HG03280 (cell line): Measurements from ENCODE around the gene PHKB.
"Not testable (repeated sequence)": the region's sequence is repeated elsewhere in the genome, so short reads cannot be mapped to it uniquely, and the experiment has no call there.

Source experiments
- ATAC-seq: cut with Tn5 transposase; IDR thresholded peaks from one replicate; pipeline ENCODE4 v1.9.1; 2021; ENCODE audit warnings: mild to moderate bottlenecking, moderate library complexity; ENCODE audit not compliant: unreplicated experiment

PHKB gene

DNA sequence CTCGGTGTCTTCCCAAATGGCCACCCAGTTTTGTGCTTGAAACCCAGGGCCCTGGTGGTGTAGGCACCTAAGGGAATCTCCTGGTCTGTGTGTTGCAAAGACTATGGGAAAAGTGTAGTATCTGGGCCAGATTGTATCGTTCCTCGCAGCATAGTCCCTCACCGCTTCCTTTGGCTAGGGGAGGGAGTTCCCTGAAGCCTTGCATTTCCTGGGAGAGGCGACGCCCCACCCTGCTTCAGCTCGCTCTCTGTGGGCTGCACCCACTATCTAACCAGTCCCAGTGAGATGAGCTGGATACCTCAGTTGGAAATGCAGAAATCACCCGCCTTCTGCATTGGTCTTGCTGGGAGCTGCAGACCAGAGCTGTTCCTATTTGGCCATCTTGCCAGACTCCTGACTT lies 93.5 kb downstream of the PHKB start:
- not testable (repeated sequence) for ATAC-seq

DNA sequence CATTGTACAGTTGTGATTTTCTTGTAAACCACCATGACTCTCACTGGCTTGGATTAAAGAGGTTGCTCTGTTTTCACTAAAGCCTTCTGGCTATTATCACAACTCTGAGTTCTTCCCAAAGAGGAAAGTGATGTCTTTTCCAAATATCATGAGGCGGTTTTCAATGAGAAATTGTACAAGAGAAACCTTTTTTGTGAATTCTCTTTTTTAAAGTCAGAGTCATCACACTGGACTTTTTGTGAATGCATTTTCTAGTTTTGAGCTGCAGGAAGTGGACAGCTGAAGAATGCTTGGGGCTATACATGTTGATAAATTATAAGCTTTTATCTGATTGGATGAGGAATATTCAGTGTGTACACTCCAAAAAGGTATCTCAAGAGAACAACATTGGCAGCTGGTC lies 100.2 kb downstream of the PHKB start:
- ATAC-seq, result no peak

DNA sequence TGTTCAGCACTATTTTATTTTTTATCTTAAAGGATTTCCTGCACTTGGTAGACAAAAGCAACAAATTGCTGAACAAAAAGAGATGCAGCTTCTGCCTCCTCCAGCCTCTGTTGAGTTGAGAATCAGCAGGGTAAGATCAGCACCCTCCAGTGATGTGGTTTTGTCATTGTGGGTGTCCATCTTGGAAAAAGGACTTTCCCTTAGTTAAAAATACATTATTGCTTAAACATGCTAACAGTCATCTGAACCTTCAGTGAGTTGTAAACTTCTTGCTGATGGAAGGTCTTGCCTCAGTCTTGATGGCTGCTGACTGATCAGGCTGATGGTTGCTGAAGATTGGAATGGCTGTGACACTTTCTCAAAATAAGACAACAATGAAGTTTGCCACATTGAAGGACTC lies 101.2 kb downstream of the PHKB start:
- no peak for ATAC-seq

DNA sequence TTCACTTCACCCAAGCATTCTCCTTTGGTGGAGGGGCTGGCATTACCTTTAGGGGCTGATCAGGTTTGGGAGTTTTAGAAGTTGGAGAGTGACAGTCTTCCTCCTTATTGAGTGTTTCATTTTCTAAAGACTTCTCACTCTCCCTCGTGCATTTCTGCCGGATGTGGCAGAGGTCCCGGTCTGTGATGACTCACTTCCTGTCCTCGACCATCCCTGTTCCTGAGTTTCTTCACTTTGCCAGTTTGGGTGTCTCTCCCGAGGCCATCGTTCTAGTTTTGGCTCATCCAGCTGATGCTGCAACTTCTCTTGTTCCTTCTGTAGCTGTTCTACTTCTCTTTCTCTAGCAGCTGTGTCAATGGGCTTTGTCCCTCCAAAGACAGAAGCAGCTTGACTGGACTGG lies 104.3 kb downstream of the PHKB start:
- no peak for ATAC-seq

DNA sequence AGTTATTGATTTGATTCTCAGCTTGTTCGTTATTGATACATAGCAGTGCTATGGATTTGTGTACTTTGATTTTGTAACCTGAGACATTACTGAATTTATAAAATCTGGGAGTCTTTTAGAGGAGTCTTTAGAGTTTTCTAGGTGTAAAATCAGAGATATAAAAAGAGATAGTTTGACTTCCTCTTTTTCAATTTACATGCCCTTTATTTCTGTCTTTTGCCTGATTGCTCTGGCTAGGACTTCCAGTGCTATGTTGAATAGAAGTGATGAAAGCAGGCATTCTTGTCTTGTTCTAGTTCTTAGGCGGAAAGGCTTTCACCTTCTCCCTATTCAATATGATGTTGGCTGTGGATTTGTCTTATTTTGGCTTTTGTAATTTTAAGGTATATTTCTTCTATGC lies 106.2 kb downstream of the PHKB start:
- no peak for ATAC-seq

DNA sequence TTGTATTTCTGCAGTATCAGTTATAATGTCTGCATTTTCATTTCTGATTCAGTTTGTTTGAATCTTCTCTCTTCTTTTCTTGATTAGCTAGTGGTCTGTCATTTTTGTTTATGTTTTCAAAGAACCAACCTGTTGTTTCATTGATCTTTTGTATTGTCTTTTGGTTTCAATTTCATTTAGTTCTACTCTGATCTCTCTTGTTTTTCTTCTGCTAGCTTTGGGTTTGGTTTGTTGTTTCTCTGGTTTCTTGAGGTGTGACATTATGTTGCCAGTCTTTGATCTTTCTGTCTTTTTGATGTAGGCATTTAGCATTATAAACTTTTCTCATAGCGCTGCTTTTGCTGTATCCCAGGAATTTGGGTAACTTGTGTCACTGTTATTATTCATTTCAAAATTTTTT lies 107.2 kb downstream of the PHKB start:
- ATAC-seq, result no peak

DNA sequence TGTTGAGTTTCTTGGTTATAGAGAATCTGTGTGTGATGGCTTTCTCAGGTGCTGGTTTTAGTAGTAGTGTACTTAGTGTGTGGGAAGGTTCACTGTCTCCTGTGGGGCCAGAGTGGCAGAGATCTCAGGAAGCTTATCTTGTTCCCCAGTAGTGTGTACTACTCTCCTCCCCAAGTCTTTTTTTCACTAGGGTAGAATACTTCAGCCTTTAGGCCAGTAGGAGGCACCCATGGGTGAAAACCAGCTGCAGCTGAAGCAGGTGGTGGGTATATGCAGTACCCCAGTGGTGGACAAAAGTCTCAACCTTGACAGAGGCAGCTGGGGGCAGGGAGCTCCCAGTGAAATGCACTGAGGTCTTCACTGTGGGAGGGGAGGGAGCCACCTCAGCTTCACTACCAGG lies 109.9 kb downstream of the PHKB start:
- no peak for ATAC-seq

DNA sequence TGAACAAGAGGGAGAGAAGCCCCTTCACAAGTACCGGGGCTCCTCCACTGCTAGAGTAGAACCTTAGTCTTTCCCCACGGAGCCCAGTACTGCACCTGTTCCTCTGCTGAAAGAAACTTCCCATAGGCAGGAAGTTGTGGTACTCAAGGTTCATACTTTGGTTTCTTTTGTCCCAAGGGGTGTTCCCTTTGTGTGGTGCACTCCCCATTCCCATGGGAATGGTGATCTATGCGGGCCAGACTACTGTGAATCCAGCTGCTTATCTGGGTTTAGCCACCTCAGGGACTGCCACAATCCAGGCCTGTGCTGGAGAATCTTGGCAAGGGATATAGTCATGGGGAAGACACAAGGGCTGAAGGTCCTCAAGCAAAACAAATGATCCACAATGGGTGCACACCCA lies 110.6 kb downstream of the PHKB start:
- ATAC-seq, result no peak

DNA sequence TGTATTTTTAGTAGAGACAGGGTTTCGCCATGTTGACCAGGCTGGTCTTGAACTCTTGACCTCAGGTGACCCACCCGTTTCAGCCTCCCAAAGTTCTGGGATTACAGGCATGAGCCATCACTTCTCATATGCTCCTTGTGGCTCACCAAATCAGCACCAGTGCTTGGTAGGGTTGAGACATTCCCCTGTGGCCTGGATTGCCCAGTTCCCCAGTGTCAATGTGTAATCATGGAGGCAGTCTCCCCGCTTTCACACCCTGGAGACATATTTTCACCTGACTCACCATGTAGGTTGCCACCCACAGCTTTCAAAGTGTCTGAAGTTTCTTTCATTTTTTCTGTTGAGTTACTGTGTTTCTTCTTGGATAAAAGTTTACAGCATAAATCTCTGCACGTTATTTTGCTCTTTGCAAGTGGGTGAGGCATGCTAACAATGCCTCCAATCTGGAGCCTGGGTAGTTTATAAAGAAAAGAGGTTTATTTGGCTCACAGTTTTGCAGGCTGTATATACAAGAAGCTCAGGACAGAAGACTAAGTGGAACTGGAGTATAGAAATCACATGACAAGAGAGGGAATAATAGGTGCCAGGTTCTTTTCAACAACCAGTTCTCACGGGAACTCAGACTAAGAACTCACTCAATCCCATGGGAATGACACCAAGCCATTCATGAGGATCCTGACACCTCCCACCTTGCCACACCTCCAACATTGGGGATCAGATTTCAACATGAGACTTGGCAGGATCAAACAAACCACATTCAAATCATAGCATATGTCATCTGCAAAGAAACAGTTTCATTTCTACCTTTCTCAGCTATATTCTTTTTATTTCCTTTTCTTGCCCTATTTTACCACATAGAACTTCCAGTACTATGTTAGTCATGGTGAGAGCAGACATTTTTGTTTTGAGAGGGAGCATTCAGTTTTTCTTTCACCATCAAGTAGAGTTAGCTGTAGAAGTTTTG lies 113.2 kb downstream of the PHKB start:
- ATAC-seq, result no peak

DNA sequence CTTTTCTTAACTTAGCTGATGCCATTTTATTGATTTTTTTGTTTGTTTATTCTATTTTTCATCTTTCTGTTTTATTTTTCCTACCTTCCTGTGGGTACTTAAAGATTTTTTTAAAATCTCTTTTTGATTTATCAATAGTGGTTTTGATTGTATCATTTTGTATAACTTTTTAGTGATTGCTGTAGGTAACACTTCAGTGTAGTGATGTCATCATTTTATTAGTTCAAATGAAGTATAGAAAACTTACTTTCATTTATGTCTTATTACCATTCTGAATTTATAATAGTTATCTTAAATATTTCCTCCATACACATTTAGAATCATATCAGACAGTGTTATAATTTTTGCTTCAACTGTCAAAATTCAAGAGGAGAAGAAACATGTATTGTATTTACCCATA lies 115.9 kb downstream of the PHKB start:
- no peak for ATAC-seq

DNA sequence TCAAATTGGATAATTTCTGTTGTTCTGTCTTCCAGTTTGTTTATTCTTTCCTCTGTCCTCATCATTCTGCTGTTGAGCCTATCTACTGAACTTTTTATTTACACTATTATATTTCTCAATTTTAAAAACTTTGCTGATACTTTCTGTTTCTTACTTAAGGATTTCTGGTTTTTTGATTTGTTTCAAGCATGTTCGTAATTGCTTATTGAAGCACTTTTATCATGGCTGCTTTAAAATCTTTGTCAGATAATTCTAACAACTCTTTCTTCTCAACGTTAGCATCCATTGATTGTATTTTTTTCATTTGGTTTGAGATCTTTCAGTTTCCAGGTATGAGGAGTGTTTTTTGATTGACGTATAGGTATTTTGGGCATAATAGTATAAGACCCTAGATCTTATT lies 116.9 kb downstream of the PHKB start:
- ATAC-seq, result no peak

DNA sequence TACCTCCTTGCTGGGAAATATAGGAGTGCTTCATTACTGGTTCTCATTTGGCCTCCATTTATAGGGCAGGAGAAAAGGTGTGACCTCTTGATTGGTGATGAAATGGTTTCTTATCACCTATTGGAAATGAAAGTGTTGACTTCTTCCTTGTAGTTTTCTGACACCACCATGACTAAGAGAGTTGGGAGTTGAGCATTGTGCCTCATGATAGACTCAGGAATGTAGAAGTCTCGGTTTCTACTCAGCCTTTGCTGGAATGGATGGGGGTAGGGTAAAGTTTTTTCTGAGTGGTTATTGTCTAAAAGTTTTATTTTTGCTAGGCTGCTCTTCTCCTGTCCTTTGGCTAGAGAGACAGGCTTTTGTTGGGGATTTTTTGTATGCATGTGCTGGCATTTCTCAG lies 117.4 kb downstream of the PHKB start:
- no peak for ATAC-seq

DNA sequence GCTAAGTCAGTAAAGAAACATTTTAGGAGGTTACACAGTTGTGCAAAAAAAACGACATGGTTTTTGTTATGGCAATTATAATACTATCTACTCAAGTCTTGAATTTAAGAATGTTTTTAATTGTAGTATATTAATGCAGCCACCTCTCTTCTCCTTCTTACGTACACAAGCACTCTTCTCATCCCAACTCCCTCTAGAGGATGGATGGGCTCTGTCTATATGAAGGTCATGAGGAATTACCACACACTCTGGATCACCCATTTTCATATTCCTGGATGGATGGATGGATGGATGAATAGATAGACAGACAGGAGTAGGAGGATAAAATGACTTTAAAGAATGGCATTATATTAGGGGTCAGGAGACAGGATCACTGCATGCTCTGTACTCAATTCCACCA lies 120.0 kb downstream of the PHKB start:
- no peak for ATAC-seq

DNA sequence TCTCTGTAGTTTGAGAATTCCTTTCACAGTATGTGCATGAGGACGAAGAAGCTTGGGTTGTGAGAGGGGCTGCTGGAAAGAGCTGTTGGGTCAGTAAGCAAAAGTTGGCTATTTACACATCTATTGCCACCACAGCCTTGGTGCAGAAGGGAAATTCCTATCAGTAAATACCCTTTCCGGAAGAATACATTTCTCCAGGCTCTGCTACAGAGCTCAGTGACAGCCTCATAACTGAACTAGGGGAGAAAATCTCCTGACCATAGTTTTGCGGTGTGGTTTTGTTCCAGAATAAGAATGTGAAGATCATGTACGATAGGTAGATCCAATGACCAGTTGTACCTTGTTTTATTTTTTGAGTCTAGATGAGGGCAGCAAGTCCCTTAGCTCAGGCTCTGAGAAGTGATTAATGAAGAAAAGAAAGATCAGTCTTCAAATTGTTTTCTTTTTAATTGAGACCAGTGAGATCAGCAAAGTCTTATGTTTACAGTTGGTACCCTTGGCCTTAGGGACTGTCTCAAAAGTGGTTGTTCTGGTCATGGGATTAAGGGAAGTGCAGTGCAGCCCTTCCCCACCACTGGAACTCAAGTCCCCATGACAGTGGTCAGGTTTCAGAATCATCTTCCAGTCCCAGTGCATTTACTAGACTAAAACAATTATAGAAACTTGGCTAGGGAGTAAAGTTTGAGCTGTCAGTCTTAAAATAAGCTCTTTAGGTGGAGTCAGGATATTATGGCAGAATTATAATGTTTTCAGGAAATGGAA lies 123.5 kb downstream of the PHKB start:
- no peak for ATAC-seq

DNA sequence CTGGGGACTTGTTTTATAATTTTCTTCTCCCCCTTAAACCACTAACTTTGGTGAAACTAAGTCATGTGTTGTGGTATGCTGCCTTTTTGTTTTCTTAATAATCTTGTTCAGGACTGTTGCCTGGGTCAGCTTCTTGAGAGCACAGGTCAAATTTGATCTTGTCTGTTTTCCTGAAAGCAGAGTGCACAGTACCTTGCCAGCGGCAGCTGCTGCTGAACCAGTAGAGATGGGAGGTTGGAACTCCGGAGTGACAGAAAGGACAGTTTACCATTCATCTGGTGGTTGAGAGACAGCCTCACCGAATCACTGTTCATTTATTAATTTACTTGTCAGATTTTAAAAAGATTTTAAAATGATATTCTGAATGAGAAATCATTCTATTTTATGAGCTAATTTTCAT lies 125.0 kb downstream of the PHKB start:
- no peak for ATAC-seq

DNA sequence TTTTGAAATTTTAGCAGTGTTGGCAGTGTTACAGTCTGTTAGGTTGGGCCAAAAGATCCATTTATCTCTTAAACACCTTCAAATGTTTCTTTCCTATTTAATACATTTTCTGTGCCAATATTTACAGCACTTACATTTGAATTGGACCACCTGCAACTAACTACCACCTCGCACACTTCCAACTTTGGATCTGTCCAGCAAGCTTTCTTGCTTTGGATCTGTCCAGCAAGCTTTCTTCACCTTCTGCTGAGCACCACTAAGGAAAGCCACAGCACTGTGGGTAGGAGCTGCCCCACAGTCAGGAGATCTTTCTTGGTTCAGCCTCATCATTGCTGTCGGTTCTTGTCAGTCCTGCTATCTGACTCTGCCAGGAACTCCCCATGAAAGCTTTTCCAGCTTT lies 129.3 kb downstream of the PHKB start:
- ATAC-seq, result no peak

DNA sequence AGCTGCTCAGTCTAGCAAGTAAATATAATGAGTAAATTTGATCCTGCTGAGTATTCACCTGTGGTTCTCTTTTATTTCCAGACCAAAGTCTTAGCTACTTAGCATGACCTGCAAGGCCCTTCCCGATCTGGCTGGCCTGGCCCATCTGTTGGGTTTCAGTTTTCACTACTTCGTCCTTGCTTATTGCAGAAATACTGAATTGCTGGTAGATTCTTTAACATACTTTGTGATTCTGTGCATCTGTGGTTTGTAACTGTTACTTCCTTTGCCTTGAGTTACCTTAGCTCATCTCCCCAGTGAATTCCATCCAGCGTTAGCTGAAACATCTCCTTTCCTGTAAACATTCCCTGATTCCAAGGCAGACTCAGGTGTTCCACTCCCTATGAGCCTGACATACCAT lies 131.1 kb downstream of the PHKB start:
- no peak for ATAC-seq

DNA sequence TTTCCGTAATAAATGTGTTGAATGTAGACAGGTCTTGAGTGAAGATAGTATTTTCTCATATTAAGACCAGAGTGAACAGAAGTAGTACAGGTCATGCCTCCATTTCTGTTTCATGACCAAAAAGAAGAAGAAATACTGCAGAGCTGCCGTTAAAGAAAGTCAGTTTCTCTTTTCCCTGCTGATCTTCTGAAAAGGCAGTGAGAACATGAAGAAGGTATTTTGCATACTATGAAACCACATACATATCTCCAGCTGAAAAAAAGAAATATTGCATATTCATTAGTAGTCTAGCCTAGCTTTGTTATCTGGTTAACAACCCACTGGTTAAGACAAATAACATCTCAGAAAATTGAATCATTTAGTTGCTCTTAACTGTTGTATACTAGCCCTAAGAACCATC lies 138.4 kb downstream of the PHKB start:
- peak; percentile 64 for ATAC-seq

DNA sequence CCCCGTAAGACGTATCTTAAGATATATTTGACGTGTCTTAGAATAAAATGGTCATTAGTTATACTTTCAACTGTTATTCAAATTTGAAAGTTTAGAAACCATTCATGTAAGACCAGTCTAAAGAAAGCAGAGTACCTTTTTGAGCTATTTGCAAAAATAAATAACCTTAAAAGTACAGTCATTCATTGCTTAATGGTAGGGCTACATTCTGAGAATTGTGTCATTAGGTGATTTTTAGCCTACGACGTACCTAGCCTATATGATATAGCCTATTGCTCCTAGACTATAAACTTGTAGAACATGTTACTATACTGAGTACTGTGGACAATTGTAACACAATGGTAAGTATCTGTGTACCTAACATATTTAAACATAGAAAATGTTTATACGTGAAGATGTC lies 139.2 kb downstream of the PHKB start:
- ATAC-seq, result no peak

DNA sequence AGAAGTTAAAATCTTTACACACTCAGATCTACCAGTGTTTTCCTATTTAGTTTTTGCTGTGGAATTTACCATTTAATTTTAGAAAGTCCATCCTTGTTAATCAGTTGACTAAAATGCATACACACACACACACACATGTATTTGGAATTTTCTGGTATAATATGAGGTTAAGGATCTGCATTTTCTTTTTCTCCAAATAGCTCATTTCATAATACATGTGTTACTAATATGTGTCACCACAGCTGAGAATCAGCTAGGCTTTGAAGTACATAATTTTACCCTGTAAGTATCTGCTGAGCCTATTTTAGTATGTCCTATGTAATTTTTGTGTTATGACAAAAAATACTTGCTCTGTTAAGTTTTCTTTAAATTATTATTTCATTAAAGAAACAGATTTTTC lies 143.2 kb downstream of the PHKB start:
- no peak for ATAC-seq

DNA sequence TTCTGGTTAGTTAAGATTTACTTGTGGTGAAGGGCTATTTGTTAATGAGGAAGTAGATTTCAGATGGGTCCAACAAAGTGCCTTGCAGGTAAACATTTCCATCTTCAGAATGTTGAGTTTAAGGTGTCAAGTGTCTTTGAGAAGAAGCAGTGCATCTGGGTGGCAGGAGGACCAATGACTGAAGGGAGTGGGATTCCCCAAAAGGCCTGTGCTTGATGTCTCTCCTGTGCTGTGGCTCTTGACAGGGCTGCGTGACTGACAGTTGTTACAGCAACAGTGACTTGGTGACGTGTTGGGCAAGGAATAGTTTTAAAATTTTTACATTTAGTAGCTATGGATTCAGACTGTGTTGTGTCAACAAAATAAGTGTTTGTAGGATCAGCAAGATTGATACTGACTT lies 149.9 kb downstream of the PHKB start:
- ATAC-seq, result no peak

DNA sequence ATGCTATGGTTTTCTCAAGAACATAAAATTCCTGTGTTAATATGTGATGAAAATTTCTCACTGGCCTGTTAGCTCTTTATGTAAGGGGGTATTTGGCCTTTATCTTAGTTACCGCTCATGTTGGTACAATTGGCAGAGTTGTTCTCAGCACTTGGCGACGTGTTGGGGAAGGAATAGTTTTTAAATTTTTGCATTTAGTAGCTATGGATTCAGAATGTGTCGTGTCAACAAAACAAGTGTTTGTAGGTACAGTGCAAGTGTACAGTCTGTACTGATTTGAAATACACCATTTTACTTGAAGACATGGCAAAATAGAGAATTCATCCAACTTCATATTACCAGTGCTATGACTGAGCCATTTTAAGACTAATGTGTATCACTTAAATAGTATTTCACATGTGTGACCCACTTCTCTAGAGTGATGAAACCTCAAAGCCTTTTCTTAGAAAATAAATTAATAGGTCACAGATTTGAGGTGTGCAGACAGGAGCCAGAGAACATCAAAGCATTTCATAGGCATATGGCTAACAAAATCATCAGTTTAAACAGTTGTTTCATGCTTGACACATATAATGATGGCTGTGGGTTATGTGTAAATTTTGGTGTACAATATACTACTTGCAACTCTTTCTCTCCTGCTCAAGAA lies 150.8 kb downstream of the PHKB start:
- no peak for ATAC-seq
